ENCODE results near the gene FSCN2. TPM values are rescaled to one million over a fixed set of nuclear protein-coding genes. Genes with fewer than 3 reads are reported as not detected.

The FSCN2 gene
- total RNA-seq, 4 donors from 2014 or later, result 0.20 to 0.46 TPM; not detected in 2

GRCh38 chr17:81499601-81499970, 28.6 kb upstream of the FSCN2 start:
- DNase-seq, result no peak
- no peak for ATAC-seq
- H3K4me3 ChIP-seq, result no peak overlapping the region
- H3K27ac ChIP-seq, result no peak overlapping the region
- H3K27me3 ChIP-seq, result no peaks in the 10 kb centered on the region
- H3K4me1 ChIP-seq, result no peaks in the 10 kb centered on the region
- in situ Hi-C loops (cut with MboI; ENCODE audit: low sequenced_read_pairs in 4 of 4), result loop anchor here in 1 of 4 donors (25.0 kb wide), 1 partner anchor 237 kb away; no protein-coding TSS in a partner anchor
- H3K36me3 ChIP-seq, result no peaks in the 10 kb centered on the region
- intact Hi-C loops (cut with DNase I; ENCODE audit: low total_unique reads), result no loop called here
- no peaks in the 10 kb centered on the region for H3K9me3 ChIP-seq
- no peak for TF ChIP-seq POLR2A (IDR thresholded peaks at IDR 0.05)
- no peak for TF ChIP-seq CTCF (IDR thresholded peaks at IDR 0.05 in 4 of 5, conservative IDR thresholded peaks at IDR 0.05 in 1 of 5)

GRCh38 chr17:81500047-81500446, 28.1 kb upstream of the FSCN2 start:
- Histone ChIP-seq H3K27me3 (no peaks in the 10 kb centered on the region), H3K36me3 (no peaks in the 10 kb centered on the region), H3K27ac (no peak overlapping the region), H3K4me3 (no peak overlapping the region), H3K9me3 (no peaks in the 10 kb centered on the region), H3K4me1 (no peaks in the 10 kb centered on the region)
- intact Hi-C loops (cut with DNase I; ENCODE audit: low total_unique reads) (no loop called here), in situ Hi-C loops (cut with MboI; ENCODE audit: low sequenced_read_pairs in 4 of 4) (no loop called here)
- ATAC-seq, result no peak
- no peak for TF ChIP-seq CTCF (IDR thresholded peaks at IDR 0.05 in 4 of 5, conservative IDR thresholded peaks at IDR 0.05 in 1 of 5)
- TF ChIP-seq POLR2A (IDR thresholded peaks at IDR 0.05), result no peak
- DNase-seq, result no peak

GRCh38 chr17:81502471-81503017, 25.6 kb upstream of the FSCN2 start:
- intact Hi-C loops (cut with DNase I; ENCODE audit: low total_unique reads) (no loop called here), in situ Hi-C loops (cut with MboI; ENCODE audit: low sequenced_read_pairs in 4 of 4) (no loop called here)
- Histone ChIP-seq H3K36me3 (no peaks in the 10 kb centered on the region), H3K9me3 (no peaks in the 10 kb centered on the region), H3K27ac (no peak overlapping the region), H3K4me1 (no peaks in the 10 kb centered on the region), H3K27me3 (no peaks in the 10 kb centered on the region), H3K4me3 (no peak overlapping the region)
- ATAC-seq (no peak), DNase-seq (no peak)
- TF ChIP-seq POLR2A (IDR thresholded peaks at IDR 0.05) (no peak), CTCF (IDR thresholded peaks at IDR 0.05 in 4 of 5, conservative IDR thresholded peaks at IDR 0.05 in 1 of 5) (no peak)

GRCh38 chr17:81503619-81504018, 24.6 kb upstream of the FSCN2 start:
- ATAC-seq, result no peak
- in situ Hi-C loops (cut with MboI; ENCODE audit: low sequenced_read_pairs in 4 of 4) (no loop called here), intact Hi-C loops (cut with DNase I; ENCODE audit: low total_unique reads) (no loop called here)
- Histone ChIP-seq H3K27me3 (no peaks in the 10 kb centered on the region), H3K36me3 (no peaks in the 10 kb centered on the region), H3K9me3 (no peaks in the 10 kb centered on the region), H3K27ac (no peak overlapping the region), H3K4me3 (no peak overlapping the region), H3K4me1 (peaks cover 0 to 2% of the 10 kb centered on the region in 2 donors)
- DNase-seq, result no peak
- no peak for TF ChIP-seq CTCF (IDR thresholded peaks at IDR 0.05 in 4 of 5, conservative IDR thresholded peaks at IDR 0.05 in 1 of 5)
- TF ChIP-seq POLR2A (IDR thresholded peaks at IDR 0.05), result no peak
